HG02970 (cell line): Measurements from ENCODE around the gene AP3S2.

Source experiments
- ATAC-seq: cut with Tn5 transposase; IDR thresholded peaks from one replicate; pipeline ENCODE4 v1.9.1; 2021; ENCODE audit warnings: mild to moderate bottlenecking, moderate library complexity, moderate number of reproducible peaks; ENCODE audit not compliant: unreplicated experiment, low FRiP score

The AP3S2 gene

DNA sequence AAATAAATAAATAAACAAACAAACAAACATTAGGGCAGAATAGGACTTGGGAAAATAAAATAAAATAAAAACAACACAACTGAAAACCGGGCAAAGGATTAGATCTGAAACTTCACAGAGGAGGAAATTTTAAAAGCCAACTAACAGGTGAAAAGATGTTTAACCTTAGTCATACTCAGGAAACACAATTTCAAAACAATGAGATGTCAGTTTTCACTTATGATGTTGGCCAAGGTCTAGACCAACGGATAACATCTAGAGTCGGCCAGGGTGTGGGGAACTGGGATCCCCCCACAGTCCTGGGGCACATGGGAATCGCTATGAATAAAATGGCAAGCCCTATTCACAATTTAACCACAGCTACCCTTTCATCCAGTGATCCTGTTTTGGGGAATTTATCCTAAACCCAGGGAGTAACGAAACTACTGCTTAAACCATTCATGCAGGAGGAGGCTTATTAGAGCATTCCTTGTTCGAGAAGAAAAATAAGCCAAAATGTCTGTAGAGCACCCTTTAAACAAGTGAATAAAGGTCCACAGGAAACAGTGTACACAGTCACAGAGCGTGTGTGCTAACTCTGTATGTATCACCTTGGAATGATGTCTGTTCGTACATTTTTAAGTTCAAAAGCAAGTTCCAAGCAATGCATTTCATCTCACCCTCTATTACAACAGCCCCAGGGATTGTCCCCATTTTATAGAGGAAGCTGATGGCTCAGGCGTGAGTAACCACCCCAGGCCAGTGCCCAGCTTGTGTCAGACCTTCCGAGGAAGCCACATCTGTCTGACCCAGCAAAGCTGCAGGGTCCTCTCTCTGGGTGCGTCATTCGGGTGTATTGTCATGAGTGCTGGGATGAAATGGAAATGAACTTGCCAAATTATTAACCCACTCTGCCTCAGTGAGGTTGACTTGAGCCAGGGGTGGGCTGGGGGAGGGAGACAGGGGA lies 72.9 kb downstream of the AP3S2 start:
- ATAC-seq, result no peak

DNA sequence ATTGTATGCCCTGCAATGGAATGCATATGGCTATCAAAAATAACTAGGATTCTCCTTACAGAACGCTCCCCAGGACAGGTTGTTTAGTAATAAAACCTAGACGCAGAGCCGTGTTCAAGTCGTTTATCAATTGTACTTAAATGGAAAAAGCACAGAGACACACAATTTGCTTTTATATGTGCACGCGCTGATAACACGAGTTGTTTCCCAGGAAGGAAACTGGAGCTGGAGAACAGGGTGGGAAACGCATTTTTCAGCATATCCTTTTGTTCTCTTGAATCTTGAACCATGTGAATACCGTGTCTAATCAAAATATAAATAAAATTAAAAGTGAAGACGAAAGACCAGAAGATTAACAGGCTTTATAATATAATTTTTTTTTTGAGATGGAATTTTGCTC lies 75.5 kb downstream of the AP3S2 start:
- no peak for ATAC-seq

DNA sequence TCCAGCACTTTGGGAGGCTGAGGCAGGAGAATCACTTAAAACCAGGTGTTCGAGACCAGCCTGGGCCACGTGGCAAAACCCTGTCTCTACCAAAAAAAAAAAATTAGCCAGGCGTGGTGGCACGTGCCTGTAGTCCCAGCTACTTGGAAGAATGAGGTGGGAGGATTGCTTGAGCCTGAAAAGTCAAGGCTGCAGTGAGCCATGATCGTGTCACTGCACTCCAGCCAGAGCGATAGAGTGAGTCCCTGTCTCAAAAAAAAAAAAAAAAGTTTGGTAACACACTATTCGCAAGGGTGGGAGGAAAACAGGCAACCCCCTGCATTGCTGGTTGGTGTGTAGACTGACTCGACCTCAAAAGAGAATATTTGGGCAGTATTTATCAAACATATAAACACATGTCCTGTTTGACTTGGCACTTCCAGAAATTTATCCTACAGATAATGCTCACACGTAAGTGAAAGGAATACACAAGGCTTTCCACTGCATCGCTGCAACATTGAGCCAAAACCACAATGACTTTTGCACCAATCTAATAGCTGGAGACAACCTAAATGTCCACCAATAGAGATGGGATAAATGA lies 76.0 kb downstream of the AP3S2 start:
- no peak for ATAC-seq

GRCh38 chr15:89815769-89816168 lies 78.0 kb downstream of the AP3S2 start:
- ATAC-seq, result no peak

DNA sequence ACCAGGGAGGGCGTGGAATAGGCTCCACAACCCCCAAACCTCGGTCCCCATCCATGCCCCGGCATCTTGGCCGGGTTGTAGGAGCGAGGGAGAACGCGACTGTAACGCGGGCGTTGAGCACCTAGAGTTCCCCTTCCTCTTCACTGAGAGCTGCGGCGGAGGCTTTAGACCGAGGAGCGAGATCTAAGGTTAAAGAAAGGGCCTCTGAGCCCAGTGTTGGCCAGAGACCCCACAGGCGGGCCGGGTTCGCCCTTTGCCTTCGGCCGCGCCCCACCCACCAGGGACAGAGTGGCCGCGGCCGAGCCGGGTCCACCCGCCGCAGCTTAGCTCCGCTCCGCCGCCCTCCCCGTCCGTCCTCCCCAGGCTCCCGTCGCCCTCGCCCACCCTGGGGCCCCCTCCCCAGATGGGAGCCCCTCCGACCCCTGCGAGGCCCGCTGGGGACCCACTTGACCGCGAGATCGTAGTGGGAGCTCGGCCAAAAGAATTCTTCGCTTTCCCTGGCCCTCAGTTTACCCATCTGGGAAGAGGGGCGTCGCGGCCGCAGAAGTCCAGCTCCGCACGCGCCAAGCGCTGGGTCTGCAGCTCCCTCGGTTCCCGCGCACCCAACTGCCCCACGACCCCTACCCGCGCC lies 79.6 kb downstream of the AP3S2 start:
- no peak for ATAC-seq

DNA sequence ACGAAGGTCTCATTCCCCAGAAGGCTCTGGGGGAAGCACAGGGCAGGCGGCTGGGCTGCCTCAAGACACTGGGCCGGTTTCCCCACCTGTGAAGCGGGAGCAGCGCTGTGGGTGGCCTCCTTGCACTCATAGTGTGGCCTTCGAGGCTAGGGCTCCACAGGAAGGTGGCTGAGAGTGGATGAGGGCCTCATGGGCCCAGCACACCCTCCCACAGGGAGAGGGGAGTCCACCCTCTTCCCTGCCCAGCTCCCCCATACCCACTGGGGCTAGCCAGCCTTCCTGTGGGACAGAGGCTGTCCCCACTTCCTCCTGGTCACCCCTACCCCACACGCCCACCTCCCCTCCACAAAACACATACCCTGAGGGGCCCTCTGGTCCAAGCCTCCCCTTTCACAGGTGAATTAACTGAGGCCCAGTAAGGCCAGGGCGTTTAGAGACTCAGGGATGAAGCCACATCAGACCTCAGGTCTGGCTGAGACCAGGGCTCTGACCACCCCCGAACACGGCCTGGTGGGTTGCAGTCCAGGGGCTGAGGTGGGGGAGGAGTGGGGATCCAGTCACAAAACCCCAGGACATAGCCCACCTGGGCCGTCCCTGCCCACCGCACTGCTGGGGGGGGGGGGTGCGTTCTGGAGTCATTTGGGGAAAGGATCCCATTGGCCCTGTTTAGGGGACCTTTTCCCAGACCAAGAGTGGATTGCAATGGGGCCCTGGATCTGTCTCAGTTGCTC lies 80.2 kb downstream of the AP3S2 start:
- ATAC-seq, result no peak

DNA sequence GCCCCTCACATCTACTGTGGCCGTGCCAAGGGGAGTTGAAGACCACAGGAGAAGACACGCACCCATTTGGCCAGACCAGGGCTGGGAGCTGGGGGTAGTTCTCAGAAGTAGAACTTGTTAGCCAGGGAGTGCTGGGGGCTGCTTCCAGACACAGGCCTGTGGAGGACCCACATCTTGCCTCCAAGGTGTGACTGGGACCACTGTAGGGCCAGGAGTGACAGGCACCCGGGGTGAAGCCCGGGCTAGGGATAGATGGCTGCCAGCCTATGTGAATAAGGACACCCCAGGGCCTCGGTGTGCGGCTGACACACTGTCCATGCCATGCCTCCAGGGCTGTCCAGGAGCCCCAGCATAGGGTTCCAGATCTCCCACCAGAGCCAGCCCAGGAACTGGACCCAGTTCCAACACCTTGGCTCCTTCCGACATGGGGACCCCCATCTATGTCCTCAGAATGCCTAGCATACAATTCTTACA lies 80.9 kb downstream of the AP3S2 start:
- no peak for ATAC-seq

DNA sequence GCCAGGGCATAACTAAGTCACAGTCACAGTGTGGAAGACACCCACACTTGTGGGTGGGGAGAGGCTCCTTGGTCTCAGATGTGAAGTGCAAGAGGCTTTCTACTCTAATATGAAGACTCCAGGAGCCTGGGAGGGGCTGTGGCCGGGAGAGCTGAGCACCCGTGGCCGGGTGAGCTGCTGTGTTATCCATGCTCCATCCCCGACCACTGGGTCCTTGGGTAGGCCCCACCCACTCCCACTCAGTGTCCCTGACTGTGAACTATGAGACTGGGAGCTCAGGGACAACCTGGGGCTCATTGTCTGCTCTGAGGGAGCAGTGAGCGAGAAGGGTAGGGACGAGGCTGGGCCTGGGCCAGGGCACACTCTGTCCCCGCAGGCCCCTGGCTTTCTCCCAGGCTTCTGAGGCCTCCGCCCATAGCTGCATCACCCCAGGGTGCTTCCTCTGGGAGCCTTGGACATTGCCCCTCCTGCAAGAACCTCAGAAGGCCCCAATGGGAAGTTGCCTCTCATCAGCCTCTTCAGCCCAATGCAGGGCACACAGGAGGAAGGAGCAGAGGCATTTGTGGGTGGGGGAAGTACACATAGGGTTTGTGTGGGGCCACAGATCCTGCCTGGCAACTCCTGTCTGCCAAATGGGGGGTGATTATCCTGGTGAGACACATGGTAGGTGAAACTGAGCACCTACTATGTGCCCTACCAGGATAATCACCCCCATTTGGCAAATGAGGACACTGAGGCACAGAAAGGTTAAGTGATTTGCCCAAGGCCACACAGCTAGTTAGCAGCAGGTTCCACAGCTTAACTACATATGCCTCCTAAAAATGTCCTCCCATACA lies 81.6 kb downstream of the AP3S2 start:
- no peak for ATAC-seq

- no peak for ATAC-seq
These were observed 83.0 kb downstream of the AP3S2 start for GRCh38 chr15:89810837-89811236.

- no peak for ATAC-seq
These were observed 84.0 kb downstream of the AP3S2 start for GRCh38 chr15:89809787-89810148.

DNA sequence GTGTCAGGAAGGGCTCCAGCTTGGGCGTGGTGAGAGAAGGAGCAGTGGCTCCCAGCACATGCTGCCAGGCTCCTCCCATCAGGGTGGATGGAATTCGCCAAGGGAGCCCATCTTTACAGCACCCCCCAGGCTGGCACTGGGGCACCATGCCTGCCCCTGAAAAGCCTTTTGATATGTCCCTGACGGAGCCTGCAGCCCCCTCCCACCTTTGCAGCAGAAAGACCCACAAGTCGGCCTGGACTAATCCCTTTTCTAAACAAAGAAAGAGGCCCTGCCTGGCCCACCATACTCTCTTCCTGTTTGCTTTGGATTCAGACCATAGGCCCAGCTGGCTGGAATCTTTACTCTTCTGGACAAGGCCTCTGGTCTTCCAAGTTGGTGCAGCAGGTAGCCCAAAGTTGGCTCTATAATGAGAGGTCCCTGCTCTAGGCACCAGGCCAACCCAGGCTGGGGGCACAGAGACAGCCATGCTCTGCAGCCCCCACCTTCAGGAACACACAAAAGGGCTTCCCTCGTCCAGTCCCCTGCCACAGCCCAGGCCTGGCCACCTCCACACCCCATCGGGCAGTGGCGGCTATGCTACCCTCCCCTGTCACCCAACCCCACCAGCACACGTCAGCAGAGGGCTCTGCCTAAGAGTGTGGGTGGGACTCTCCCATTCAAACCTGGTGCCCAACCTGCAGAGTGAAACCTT lies 84.6 kb downstream of the AP3S2 start:
- no peak for ATAC-seq

GRCh38 chr15:89808160-89808870 lies 85.5 kb downstream of the AP3S2 start:
- no peak for ATAC-seq

DNA sequence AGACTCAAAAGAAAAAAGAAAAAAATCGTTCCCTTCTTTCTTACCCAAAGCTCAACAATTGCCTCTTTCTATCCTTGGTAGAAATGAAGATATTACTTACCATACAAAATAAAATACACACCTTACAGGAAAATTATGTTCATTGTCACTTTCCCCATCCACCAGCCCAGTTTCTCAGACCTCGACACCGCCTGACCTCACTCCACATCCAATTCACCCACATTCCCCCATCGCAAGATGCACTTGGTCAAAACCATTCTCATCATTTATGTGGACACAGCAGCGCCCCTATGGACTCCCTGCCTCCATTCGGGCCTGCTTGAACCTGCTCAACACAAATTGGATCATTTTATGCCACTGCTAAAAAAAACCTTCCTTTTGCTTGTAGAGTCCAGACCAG lies 86.1 kb downstream of the AP3S2 start:
- ATAC-seq, result no peak

- ATAC-seq, result no peak
These were observed 86.9 kb downstream of the AP3S2 start for GRCh38 chr15:89806559-89807550.

DNA sequence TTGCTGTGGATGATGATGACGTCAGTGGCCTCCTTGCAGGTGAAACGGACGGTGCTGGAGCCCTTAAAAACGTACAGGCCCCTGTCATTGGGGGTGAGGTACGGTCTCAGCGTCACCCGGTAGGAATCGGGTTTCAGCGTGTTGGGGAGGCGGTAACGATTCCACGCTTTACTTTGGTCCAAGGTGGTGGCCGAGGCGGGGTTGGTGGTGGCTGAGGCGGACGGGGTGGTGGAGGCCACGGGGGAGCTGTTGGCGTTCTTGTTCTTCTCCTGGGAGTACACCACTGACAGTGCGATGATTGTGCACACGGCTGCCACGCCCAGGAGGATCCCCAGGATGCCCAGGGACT lies 87.6 kb downstream of the AP3S2 start:
- no peak for ATAC-seq

GRCh38 chr15:89805241-89806209 lies 88.3 kb downstream of the AP3S2 start:
- ATAC-seq, result no peak
